Upper lobe of left lung (tissue), 4 donors: ENCODE results near the gene ARMH4.

Source experiments
- CTCF ChIP-seq, 6 experiments: fragments of 450-650 bp in 4 of 6; fragments of 200-600 bp in 2 of 6; sonication (generic) in 2 of 6; IDR thresholded peaks; one replicate each; pipeline ENCODE4 v1.5.1; 2016 to 2019; ENCODE audit warnings: antibody characterized with exemption in 6 of 6
- EP300 ChIP-seq, 4 donors: sonication (generic); formaldehyde crosslinking; IDR thresholded peaks; one replicate each; pipeline ENCODE4 v1.5.1; 2017; ENCODE audit warnings: antibody characterized with exemption in 4 of 4, control low read depth in 2 of 4
- POLR2A ChIP-seq, 4 donors: fragments of 450-650 bp; IDR thresholded peaks; one replicate each; pipeline ENCODE4 v1.5.1; 2016 to 2017; ENCODE audit warnings: antibody characterized with exemption in 4 of 4, mild to moderate bottlenecking in 2 of 4

GRCh38 chr14:58121530-58122186, 30.4 kb downstream of the ARMH4 start:
- TF ChIP-seq EP300 (IDR thresholded peaks at IDR 0.05) (no peak), POLR2A (IDR thresholded peaks at IDR 0.05) (no peak), CTCF (IDR thresholded peaks at IDR 0.05) (no peak)
